GM10248 (cell line): ENCODE data around the gene LATS2.

ENCODE experiments used
- CTCF ChIA-PET: fragments of 300-600 bp; sonication (Branson Sonifier 250); formaldehyde crosslinking; extraction: SDS; loops from one replicate; lab custom pipeline; 2021; ENCODE audit warnings: antibody characterized with exemption; lab: Yijun Ruan, JAX
- POLR2A ChIA-PET: fragments of 350-650 bp; sonication (Branson Sonifier 250); formaldehyde crosslinking; extraction: SDS; loops from one replicate; lab custom pipeline; 2020; ENCODE audit warnings: antibody characterized with exemption; lab: Yijun Ruan, JAX
- DNase-seq: peaks from one replicate; pipeline ENCODE4 v3.0.0; 2012; ENCODE audit errors: extremely low spot score
- TF ChIP-seq, protein P1 (sequence below): IDR thresholded peaks from 2 replicates; pipeline ENCODE4 v1.5.1; 2012; ENCODE audit warnings: mild to moderate bottlenecking, low read depth; ENCODE audit errors: extremely low read depth, missing control alignments, control extremely low read depth

Gene LATS2

GRCh38 chr13:21012211-21012610, 49.2 kb downstream of the LATS2 start:
- TF ChIP-seq, protein P1, sequence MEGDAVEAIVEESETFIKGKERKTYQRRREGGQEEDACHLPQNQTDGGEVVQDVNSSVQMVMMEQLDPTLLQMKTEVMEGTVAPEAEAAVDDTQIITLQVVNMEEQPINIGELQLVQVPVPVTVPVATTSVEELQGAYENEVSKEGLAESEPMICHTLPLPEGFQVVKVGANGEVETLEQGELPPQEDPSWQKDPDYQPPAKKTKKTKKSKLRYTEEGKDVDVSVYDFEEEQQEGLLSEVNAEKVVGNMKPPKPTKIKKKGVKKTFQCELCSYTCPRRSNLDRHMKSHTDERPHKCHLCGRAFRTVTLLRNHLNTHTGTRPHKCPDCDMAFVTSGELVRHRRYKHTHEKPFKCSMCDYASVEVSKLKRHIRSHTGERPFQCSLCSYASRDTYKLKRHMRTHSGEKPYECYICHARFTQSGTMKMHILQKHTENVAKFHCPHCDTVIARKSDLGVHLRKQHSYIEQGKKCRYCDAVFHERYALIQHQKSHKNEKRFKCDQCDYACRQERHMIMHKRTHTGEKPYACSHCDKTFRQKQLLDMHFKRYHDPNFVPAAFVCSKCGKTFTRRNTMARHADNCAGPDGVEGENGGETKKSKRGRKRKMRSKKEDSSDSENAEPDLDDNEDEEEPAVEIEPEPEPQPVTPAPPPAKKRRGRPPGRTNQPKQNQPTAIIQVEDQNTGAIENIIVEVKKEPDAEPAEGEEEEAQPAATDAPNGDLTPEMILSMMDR = no peak
- no peak for DNase-seq
- POLR2A ChIA-PET = no interaction called here
- CTCF ChIA-PET = no interaction called here

DNA sequence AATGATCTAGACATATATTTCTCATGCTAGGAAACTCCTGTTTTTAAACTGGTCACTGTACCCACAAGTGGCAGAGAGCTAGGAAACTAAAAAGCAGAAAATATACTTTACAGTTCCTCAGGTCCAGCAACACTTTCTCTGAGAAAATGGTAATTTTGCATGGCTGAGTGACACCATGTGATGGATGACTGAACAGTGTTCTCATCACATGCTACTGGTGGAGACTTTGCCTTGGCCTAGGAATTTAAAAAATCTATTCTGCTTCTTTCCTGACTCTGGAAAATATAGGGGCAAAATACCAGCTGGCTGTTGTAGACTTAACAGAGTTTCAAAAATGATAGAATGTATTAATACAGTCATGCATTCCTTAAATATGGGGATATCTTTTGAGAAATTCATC, 50.0 kb downstream of the LATS2 start:
- ChIA-PET CTCF (interaction anchor here (1.3 to 1.5 kb wide), 2 partner anchors 10 to 19 kb away, joined by 3 read pairs; no protein-coding TSS in a partner anchor), POLR2A (no interaction called here)
- TF ChIP-seq, protein P1 = no peak

DNA sequence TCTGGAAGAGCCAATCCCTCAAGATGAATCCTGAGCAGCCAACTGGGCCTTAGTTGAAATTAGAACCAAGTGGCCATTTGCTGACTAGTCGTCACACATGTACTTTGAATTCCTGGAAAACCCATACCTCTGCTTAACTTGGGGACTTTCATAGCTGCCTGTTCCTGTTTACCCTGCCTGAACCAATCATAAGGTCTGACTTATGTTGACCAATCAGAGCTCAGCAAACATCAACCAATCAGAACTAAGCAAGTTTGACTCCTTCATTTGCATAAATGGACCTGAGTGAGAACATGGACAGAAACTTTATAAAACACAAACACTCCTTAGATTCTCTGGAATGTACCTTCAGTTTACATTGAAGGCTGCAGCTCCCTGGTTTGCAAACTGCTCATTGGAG, 50.8 kb downstream of the LATS2 start:
- TF ChIP-seq, protein P1 = no peak
- ChIA-PET POLR2A (no interaction called here), CTCF (interaction anchor here (0.9 to 2.0 kb wide), 4 partner anchors 11 to 67 kb away, joined by 3 to 4 read pairs (median 4); no protein-coding TSS in a partner anchor)
- no peak for DNase-seq

More for the DNA sequence above, 50.0 kb downstream of the LATS2 start:
- DNase-seq = no peak

- DNase-seq = no peak
- TF ChIP-seq, protein P1 = no peak
- ChIA-PET POLR2A (no interaction called here), CTCF (interaction anchor here (1.3 to 2.0 kb wide), 3 partner anchors 14 to 517 kb away, joined by 3 to 4 read pairs (median 4); no protein-coding TSS in a partner anchor)
These were observed 52.4 kb downstream of the LATS2 start for GRCh38 chr13:21009036-21009435.

DNA sequence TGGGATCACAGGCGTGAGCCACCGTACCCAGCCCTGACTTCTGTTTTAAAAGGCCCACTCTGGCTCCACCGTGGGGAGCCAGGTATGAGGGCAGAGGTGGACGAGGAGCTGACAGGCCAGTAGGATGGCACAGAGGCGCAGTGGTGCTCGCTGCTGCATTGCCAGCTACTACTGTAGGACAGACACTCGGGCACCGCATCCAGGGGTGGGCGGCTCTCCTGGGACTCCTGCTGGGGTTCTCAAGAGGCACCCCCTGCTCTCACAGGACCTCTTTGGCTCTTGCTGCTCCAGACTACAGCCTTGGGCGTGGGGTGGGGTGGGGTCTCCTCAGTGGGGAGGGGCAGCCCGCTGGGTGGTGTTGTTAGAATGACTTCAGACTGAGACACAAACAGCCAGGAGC, 53.4 kb downstream of the LATS2 start:
- TF ChIP-seq, protein P1 = no peak
- ChIA-PET CTCF (no interaction called here), POLR2A (no interaction called here)
- DNase-seq = no peak

DNA sequence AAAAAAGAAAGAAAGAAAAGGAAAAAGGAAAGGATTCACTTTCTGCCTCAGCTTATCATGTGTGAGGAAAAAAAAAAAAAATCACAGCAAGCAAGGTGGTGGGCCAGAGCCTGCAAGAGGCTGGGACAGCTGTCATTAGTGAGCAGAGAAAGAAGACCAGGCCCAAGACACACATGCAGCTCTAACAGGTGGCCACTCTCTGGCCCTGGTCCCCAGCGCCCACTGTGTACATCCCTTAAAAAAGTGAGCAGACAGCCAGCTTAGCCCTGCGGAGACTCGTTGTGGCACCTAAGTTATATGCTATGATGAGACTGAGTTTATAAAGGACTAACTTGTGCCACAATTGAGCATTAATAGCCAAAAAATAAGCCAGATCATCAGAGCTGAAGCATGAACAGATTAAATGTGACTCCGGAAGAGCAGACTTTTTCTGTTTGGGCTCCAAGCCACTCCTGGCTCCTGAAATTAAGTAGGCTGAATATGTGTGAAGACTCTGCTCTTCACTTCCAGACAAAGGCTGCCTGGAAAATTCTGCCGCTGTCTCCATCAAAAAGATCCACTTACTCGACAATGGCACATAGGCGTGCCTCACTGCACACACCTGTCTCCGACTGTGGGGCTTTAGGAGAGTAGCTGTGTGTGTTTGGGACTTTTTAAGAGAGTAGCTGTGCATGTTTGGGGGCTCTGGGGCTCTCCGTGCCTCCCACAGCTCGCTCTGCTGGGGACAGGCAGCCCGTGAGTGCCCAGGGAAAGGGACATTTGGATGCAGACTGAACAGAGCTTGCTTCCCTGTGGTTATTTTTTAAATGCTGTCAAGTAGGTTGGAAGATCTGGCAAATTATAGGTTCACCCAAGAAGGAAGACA, 55.0 kb downstream of the LATS2 start:
- POLR2A ChIA-PET = no interaction called here
- no peak for DNase-seq
- TF ChIP-seq, protein P1 = no peak
- CTCF ChIA-PET = interaction anchor here (1.0 to 1.3 kb wide), 2 partner anchors 43 to 62 kb away, joined by 3 to 4 read pairs; no protein-coding TSS in a partner anchor
